Transverse colon (tissue), 4 donors: Measurements from ENCODE around the gene HHATL.

Experiments used
- POLR2A ChIP-seq: fragments of 450-650 bp; IDR thresholded peaks from one replicate; pipeline ENCODE4 v1.6.1; 2016; ENCODE audit warnings: antibody characterized with exemption, mild to moderate bottlenecking, moderate library complexity
- POLR2AphosphoS5 ChIP-seq, 3 donors: sonication (generic); formaldehyde crosslinking; IDR thresholded peaks; one replicate each; pipeline ENCODE4 v1.6.1; 2016; ENCODE audit warnings: antibody characterized with exemption in 3 of 3
- TF ChIP-seq, protein P1 (sequence below), 5 experiments: fragments of 200-600 bp in 3 of 5; fragments of 450-650 bp in 2 of 5; sonication (generic) in 3 of 5; IDR thresholded peaks; 1 replicate in 2 of 5; 2 replicates in 3 of 5; pipeline ENCODE4 v1.5.1; 2016 to 2017; ENCODE audit warnings: antibody characterized with exemption in 5 of 5, inconsistent platforms in 3 of 5, mild to moderate bottlenecking in 2 of 5, moderate library complexity in 1 of 5

DNA sequence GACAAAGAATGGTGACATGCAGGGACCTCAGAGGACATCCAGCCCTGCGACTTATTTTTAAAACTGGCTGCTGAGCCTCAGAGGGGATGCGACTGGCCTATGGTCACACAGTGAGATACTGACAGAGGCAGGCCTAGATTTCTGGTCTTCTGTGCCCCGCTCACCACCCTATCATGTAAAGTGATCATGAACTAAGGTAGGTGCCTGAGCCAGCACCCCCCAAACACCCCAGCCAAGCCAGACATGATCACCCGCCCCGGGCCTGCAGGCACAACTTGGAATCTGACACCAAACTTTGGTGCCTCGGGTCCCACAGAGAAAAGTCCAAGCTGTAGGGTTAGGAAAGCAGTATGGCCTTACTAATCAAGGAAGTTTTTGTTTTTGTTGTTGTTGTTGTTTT, 33.9 kb upstream of the HHATL start:
- TF ChIP-seq, protein P1, sequence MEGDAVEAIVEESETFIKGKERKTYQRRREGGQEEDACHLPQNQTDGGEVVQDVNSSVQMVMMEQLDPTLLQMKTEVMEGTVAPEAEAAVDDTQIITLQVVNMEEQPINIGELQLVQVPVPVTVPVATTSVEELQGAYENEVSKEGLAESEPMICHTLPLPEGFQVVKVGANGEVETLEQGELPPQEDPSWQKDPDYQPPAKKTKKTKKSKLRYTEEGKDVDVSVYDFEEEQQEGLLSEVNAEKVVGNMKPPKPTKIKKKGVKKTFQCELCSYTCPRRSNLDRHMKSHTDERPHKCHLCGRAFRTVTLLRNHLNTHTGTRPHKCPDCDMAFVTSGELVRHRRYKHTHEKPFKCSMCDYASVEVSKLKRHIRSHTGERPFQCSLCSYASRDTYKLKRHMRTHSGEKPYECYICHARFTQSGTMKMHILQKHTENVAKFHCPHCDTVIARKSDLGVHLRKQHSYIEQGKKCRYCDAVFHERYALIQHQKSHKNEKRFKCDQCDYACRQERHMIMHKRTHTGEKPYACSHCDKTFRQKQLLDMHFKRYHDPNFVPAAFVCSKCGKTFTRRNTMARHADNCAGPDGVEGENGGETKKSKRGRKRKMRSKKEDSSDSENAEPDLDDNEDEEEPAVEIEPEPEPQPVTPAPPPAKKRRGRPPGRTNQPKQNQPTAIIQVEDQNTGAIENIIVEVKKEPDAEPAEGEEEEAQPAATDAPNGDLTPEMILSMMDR (IDR thresholded peaks at IDR 0.05) = no peak
- no peak for TF ChIP-seq POLR2A
- no peak for TF ChIP-seq POLR2AphosphoS5 (IDR thresholded peaks at IDR 0.05)
